ENCODE results near the gene CTU1. TPM values are rescaled to one million over a fixed set of nuclear protein-coding genes. Genes with fewer than 3 reads are reported as not detected.

The CTU1 gene
- total RNA-seq, 1 donor, result 5.2 TPM

DNA sequence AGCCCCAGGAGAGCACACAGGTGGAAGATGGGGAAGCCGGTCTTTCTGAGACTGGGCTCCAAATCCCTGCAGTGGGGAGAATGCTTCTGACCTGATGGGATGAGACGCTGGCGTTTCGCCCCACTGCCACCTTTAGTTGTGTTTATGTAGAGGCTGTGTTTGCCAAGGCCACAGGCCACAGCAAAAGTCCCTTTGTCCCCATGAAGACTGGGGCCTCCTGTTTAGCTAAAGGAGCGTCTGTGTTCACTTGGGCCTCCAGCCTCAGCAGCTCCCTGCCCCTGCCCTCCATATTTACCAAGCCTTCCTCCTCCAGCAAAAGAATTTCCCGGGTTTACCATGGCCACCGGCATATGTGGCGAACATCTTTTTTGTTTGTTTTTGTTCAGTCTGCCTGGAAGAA, 15.1 kb downstream of the CTU1 start:
- no peak for DNase-seq (ENCODE audit: low read depth)
- no peak overlapping the region for H3K4me3 ChIP-seq (ENCODE audit: low read depth, low read length)
- TF ChIP-seq, protein P1, sequence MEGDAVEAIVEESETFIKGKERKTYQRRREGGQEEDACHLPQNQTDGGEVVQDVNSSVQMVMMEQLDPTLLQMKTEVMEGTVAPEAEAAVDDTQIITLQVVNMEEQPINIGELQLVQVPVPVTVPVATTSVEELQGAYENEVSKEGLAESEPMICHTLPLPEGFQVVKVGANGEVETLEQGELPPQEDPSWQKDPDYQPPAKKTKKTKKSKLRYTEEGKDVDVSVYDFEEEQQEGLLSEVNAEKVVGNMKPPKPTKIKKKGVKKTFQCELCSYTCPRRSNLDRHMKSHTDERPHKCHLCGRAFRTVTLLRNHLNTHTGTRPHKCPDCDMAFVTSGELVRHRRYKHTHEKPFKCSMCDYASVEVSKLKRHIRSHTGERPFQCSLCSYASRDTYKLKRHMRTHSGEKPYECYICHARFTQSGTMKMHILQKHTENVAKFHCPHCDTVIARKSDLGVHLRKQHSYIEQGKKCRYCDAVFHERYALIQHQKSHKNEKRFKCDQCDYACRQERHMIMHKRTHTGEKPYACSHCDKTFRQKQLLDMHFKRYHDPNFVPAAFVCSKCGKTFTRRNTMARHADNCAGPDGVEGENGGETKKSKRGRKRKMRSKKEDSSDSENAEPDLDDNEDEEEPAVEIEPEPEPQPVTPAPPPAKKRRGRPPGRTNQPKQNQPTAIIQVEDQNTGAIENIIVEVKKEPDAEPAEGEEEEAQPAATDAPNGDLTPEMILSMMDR (IDR thresholded peaks at IDR 0.05; ENCODE audit: insufficient read depth, low read depth, low read length), result no peak

DNA sequence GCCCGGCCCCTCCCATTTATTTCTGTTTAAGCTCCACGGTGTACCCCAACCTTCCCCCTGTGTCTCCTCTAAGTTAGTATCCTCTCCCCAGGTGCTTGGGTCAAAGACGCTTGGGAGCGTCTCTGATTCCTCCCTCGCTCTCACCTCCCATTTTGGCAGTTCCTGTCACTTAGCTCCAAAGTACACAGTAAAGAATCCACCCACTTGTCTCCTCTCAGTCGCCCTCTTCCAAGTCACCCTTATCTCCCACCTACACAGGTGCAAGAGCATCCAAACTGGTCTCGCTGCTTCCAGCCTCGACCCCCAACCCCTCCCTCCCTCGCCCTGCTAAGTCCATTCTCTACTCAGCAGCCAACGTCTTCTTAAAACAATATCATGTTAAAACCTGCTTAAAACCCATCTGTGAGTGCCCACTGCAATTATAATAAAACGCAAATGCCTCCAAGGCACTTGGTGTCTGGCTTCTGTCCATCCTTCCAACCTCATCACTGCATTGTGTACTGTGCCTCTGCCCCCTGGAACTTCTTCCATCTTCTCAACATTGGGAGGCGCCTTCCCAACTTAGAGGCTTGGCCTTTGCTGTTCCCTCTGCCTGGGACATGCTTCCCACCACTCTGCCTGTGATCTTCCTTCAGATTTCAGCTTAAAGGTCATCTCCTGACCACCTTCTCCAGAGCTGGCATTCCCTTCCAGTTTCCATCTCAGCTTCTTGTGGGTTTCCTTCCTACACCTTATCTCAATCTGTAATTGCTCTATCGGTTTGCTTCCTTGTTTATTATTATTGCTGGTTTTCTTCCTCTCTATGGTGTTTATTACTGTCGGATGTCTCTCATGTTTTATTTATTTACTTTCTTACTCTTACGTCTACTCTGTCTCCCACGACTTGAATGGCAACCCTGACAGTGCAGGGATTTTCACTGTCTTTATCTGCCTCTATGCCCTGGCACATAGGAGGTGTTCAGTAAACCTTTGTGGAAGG, 16.0 kb downstream of the CTU1 start:
- no peak for DNase-seq (ENCODE audit: low read depth)
- TF ChIP-seq, protein P1 (IDR thresholded peaks at IDR 0.05; ENCODE audit: insufficient read depth, low read depth, low read length), result no peak
- no peak overlapping the region for H3K4me3 ChIP-seq (ENCODE audit: low read depth, low read length)

DNA sequence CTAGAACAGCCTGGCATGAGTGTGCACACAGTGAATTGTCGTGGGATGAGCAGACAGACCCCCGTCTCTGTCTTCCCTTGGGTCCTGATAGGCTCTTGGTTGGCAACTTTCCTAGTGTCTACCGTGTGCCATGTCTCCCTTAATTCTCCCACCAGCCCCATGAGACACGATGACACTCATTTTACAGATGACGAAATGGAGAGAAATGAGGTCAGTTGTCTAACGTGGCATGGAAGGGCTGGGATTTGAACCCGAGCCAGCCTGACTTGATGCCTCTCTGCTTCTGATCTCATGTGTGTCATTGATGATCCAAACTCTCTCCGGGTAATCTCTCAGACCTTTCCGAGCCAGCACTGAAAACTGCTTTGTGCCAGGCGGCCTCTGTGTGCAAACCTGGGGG, 17.1 kb downstream of the CTU1 start:
- TF ChIP-seq, protein P1 (IDR thresholded peaks at IDR 0.05; ENCODE audit: insufficient read depth, low read depth, low read length), result no peak
- DNase-seq (ENCODE audit: low read depth), result no peak
- H3K4me3 ChIP-seq (ENCODE audit: low read depth, low read length), result no peak overlapping the region

DNA sequence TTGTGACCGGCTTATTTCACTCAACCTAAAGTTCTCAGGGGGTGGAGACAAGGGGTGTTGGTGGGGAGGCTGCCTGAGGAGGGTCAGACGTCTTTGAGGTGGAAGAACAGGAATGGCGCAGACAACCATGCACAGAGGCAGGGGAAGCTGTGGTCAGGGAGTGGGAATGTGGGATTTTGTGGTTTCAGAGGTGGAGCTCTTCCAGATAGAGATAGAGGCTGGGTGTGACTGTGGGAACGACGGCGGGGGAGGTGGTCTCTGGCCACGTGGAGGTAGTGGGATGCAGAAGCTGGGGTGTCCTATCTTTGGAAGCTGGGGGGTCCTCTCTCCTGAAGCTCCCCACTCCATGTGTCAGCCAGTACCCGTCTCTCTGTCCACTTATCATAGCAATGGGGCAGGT, 17.7 kb downstream of the CTU1 start:
- TF ChIP-seq, protein P1 (IDR thresholded peaks at IDR 0.05; ENCODE audit: insufficient read depth, low read depth, low read length), result no peak
- peak; percentile 4 for DNase-seq (ENCODE audit: low read depth)
- H3K4me3 ChIP-seq (ENCODE audit: low read depth, low read length), result no peak overlapping the region

DNA sequence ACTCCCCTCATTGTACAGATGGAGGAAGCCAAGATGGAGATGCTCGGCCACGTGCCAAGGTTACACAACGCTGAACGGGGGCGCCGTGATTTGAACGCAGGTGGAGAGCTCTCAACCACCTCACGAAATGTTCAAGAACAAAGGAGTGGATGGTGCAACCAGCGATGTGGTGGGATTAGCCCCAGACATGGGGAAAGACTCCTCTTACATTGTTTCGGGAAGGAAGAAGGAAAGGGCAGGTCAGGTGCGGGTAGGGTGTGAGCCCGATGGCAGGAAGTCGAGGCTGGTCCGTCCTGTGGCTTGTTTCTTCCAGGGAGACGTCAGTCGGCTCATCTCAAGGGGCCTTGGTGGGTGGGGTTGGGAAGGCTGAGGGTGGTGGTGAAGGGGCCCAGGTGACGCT, 18.4 kb downstream of the CTU1 start:
- no peak for DNase-seq (ENCODE audit: low read depth)
- H3K4me3 ChIP-seq (ENCODE audit: low read depth, low read length), result no peak overlapping the region

DNA sequence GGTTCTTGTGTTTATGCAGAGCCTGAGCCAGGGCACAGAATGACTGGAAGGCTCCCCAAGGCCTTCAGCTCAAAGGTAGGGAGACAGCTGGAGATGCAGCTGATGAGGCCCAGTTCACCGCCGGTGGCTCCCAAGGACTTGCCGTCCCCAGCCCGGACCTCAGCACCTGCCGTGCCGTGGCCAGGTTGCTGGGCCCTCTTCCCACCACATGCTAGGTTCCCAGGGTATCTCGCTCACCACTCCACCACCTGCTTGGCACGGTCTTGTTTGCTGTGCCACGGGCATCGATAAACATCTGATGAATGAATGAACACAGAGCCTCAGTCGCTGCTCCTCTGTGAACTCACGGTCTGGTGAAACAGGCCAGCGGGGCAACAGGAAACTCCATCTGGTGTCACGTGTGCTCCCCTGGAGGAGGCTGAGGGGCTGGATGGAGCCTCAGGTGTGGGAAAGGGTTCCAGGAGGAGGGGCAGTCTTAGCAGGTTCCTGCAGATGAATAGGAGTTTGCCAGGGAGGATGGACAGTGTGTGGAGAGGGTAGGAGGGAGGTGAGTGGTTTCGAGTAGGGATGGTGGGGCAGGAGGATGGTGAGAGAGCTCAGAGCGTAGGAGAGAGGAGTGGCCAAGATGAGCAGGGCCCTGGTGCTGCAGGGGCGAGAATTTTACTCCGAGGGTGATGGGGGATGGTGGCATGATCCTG, 21.9 kb downstream of the CTU1 start:
- DNase-seq (ENCODE audit: low read depth), result no peak
- TF ChIP-seq, protein P1 (IDR thresholded peaks at IDR 0.05; ENCODE audit: insufficient read depth, low read depth, low read length), result no peak
- H3K4me3 ChIP-seq (ENCODE audit: low read depth, low read length), result no peak overlapping the region

More for the DNA sequence above, 18.4 kb downstream of the CTU1 start:
- TF ChIP-seq, protein P1 (IDR thresholded peaks at IDR 0.05; ENCODE audit: insufficient read depth, low read depth, low read length), result no peak

All from fibroblast of villous mesenchyme (primary cell).